ENCODE results near the gene DKC1.
"Not testable (repeated sequence)": the region's sequence is repeated elsewhere in the genome, so short reads cannot be mapped to it uniquely, and the experiment has no call there.

Gene DKC1

GRCh38 chrX:154817048-154817618 lies 54.5 kb downstream of the DKC1 start:
- FAIRE-seq; DNase-seq (ENCODE audit: insufficient read length, low spot score): not testable (repeated sequence)

- DNase-seq (ENCODE audit: insufficient read length, low spot score) (no peak), FAIRE-seq (peak; percentile 18)
Observed at GRCh38 chrX:154818916-154819770, 56.5 kb downstream of the DKC1 start.

GRCh38 chrX:154819771-154820341 lies 57.2 kb downstream of the DKC1 start:
- no peak for DNase-seq (ENCODE audit: insufficient read length, low spot score)
- no peak for FAIRE-seq

- DNase-seq (ENCODE audit: insufficient read length, low spot score) (no peak), FAIRE-seq (no peak)
Observed at GRCh38 chrX:154821523-154821922, 58.9 kb downstream of the DKC1 start.

GRCh38 chrX:154822029-154822428 lies 59.4 kb downstream of the DKC1 start:
- no peak for FAIRE-seq
- DNase-seq (ENCODE audit: insufficient read length, low spot score): no peak

GRCh38 chrX:154824638-154825037 lies 62.0 kb downstream of the DKC1 start:
- FAIRE-seq (no peak), DNase-seq (ENCODE audit: insufficient read length, low spot score) (no peak)

- DNase-seq (ENCODE audit: insufficient read length, low spot score); FAIRE-seq: not testable (repeated sequence)
Observed at GRCh38 chrX:154825586-154825985, 62.9 kb downstream of the DKC1 start.

Measured in GM19239 (cell line).